ENCODE measurements around the gene TAC3. TPM values are rescaled to one million over a fixed set of nuclear protein-coding genes. Genes with fewer than 3 reads are reported as not detected.

TAC3 gene
- total RNA-seq, 1 experiment from 2014 or later, result 6.2 TPM

DNA sequence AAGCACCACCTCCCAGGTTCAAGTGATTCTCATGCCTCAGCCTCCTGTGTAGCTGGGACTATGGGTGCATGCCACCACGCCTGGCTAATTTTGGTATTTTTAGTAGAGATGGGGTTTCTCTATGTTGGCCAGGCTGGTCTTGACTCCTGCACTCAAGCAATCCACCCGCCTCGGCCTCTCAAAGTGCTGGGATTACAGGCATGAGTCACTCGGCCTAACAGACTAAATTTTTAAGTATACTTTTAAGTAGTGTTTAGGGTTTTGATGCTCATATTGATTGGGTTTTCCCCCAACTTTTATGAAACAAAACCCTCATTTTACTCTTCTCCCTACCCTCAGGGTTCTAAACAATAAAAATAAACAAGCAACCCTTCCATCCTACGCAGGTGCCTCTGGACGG lies 28.1 kb upstream of the TAC3 start:
- Histone ChIP-seq H4K91ac (ENCODE audit: insufficient read length, low read depth, low read length) (no peak overlapping the region), H2AFZ (ENCODE audit: low read length) (no peak overlapping the region), H2BK12ac (ENCODE audit: insufficient read length, low read depth, low read length) (no peak overlapping the region), H3K56ac (ENCODE audit: insufficient read length, low read depth, low read length) (no peak overlapping the region), H3K4me1 (ENCODE audit: insufficient read depth, low read length) (no peaks in the 10 kb centered on the region), H2AK5ac (ENCODE audit: insufficient read length, low read length) (no peak overlapping the region), H3K9ac (ENCODE audit: extremely low read depth, insufficient read length, low read length) (no peak overlapping the region), H2BK15ac (ENCODE audit: low read depth, low read length) (no peak overlapping the region), H3K23ac (ENCODE audit: insufficient read length, low read depth, low read length) (no peak overlapping the region), H3K79me1 (ENCODE audit: insufficient read depth, low read depth, low read length, poor library complexity, severe bottlenecking) (no peaks in the 10 kb centered on the region), H3K14ac (ENCODE audit: insufficient read depth, low read length) (no peak overlapping the region), H2BK5ac (ENCODE audit: insufficient read length, low read length) (no peak overlapping the region), H2BK120ac (ENCODE audit: low read depth, low read length, poor library complexity, severe bottlenecking) (no peak overlapping the region), H3K79me2 (ENCODE audit: insufficient read depth, low read length) (no peaks in the 10 kb centered on the region), H3K27ac (ENCODE audit: insufficient read length, low read depth, low read length) (no peak overlapping the region), H4K20me1 (ENCODE audit: control insufficient read depth, insufficient read depth, insufficient read length) (no peaks in the 10 kb centered on the region), H3T11ph (ENCODE audit: low read length) (no peak overlapping the region), H3K18ac (ENCODE audit: insufficient read length, low read depth, low read length) (no peak overlapping the region), H4K8ac (replicated peaks; ENCODE audit: insufficient read length, low read depth, low read length) (no peak overlapping the region), H3K23me2 (ENCODE audit: insufficient read length, low read depth, low read length, poor library complexity, severe bottlenecking) (no peaks in the 10 kb centered on the region), H2BK20ac (ENCODE audit: low read depth, low read length, poor library complexity, severe bottlenecking) (no peak overlapping the region), H3K4me2 (ENCODE audit: insufficient read depth, insufficient read length, low read length) (no peak overlapping the region), H3K9me3 (ENCODE audit: control insufficient read depth, low read depth, low read length) (no peaks in the 10 kb centered on the region), H3K27me3 (ENCODE audit: insufficient read depth, low read length) (no peaks in the 10 kb centered on the region), H3K4ac (ENCODE audit: low read depth, low read length) (no peak overlapping the region), H4K5ac (ENCODE audit: insufficient read length, low read depth, low read length) (no peak overlapping the region)
- peaks cover 0 to 9% of the 10 kb centered on the region in 2 experiments; a peak in 2 of 4 replicates for H3K4me1 Mint-ChIP-seq
- H3K36me3 Mint-ChIP-seq (ENCODE audit: insufficient read depth in 1 of 3, low read depth in 3 of 3), result no peaks in the 10 kb centered on the region; a peak in 1 of 7 replicates
- no peak for DNase-seq
- no CpG with 5 or more reads among the region's 6 CpGs for WGBS (ENCODE audit: extremely low coverage, insufficient read length, low lambda C conversion rate)
- TF ChIP-seq, protein P1, sequence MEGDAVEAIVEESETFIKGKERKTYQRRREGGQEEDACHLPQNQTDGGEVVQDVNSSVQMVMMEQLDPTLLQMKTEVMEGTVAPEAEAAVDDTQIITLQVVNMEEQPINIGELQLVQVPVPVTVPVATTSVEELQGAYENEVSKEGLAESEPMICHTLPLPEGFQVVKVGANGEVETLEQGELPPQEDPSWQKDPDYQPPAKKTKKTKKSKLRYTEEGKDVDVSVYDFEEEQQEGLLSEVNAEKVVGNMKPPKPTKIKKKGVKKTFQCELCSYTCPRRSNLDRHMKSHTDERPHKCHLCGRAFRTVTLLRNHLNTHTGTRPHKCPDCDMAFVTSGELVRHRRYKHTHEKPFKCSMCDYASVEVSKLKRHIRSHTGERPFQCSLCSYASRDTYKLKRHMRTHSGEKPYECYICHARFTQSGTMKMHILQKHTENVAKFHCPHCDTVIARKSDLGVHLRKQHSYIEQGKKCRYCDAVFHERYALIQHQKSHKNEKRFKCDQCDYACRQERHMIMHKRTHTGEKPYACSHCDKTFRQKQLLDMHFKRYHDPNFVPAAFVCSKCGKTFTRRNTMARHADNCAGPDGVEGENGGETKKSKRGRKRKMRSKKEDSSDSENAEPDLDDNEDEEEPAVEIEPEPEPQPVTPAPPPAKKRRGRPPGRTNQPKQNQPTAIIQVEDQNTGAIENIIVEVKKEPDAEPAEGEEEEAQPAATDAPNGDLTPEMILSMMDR (conservative IDR thresholded peaks at IDR 0.05), result no peak
- no peak overlapping the region for H3K27ac Mint-ChIP-seq
- peaks cover 10% of the 10 kb centered on the region for H3K27me3 Mint-ChIP-seq (ENCODE audit: low read depth)
- no peaks in the 10 kb centered on the region for H3K9me3 Mint-ChIP-seq
- no peak overlapping the region for H3K4me3 Mint-ChIP-seq

Data from H9 (cell line).